HG03575 (cell line): ENCODE results near the gene SLC6A7.
"Not testable (repeated sequence)": the region's sequence is repeated elsewhere in the genome, so short reads cannot be mapped to it uniquely, and the experiment has no call there.

Experiments used
- ATAC-seq: cut with Tn5 transposase; IDR thresholded peaks from one replicate; pipeline ENCODE4 v1.9.1; 2021; ENCODE audit not compliant: unreplicated experiment, insufficient number of reproducible peaks, low FRiP score; ENCODE audit errors: extremely low read depth

Gene SLC6A7

GRCh38 chr5:150248493-150248892 is 58.6 kb downstream of the SLC6A7 start:
- not testable (repeated sequence) for ATAC-seq

DNA sequence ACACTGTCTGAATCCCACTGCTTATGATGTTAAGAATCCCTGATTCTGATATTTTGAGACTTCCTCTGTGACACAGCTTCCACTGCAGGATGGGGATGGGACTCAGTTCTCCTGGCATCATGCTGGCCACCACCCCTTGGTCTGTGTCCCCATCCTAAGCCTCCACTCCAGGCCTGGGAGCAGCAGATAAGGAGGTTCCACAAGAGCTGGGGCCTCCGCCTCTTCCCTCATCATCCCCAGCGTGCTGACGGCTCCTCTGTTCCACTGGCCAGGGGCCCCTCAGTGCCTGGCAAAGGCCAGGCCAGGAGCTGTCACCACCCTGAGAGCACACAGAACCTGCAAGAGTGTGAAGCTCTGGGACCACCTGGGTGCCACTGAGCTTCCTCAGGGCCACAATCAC is 59.1 kb downstream of the SLC6A7 start:
- ATAC-seq, result no peak

DNA sequence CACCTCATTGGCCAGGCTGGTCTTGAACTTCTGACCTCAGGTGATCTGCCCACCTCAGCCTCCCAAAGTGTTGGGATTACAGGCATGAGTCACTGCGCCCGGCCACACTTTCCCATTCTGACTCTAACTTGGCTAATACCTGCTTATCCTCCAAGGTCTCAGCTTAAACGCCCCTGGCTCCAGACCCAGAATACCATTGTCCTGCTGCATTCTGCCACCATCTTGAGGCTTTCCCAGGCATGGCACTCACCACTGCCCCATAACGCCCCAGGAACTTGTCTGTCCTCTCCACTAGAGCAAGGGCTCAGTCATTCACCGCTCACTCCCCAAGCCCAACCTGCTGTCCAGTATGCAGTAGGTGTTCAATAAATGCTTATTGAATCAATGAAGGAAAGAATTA is 59.9 kb downstream of the SLC6A7 start:
- no peak for ATAC-seq

DNA sequence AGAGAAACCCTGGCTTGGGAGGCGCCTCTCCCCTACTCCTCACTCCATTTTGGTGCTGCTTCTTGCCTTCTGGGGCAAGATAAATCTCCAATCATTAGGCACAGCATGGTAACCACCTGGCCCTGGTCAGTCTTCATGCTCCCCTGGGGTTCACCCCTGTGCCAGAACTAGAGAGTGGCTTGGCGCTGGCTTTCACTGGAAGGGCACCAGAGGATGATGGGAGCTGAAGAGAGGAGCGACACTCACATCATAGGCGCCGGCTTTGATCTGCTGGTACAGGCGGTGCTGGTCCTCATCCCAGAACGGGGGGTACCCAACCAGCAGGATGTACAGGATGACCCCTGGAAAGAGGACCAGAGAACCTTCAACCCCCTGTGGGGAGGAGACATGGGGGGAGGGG is 61.6 kb downstream of the SLC6A7 start:
- no peak for ATAC-seq

DNA sequence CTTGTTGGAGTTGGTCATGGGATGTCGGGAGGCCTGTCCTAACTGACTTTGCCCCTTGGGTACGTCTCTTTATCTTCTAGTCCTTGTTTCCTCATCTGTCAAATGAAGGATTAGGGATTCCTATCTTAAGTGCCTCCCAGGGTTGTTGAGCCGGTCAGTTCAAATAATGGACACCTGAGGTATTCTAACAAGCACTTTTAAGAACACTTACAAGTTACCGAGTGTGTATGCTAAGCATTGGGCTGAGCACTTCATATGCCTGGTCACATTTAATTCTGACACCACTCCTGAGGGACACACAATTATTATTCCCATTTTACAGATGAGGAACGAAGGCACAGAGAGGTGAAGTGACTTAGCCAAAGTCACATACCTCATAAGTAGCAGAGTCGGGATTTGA is 62.6 kb downstream of the SLC6A7 start:
- no peak for ATAC-seq

- ATAC-seq, result no peak
These were observed 63.8 kb downstream of the SLC6A7 start for GRCh38 chr5:150253416-150254208.

DNA sequence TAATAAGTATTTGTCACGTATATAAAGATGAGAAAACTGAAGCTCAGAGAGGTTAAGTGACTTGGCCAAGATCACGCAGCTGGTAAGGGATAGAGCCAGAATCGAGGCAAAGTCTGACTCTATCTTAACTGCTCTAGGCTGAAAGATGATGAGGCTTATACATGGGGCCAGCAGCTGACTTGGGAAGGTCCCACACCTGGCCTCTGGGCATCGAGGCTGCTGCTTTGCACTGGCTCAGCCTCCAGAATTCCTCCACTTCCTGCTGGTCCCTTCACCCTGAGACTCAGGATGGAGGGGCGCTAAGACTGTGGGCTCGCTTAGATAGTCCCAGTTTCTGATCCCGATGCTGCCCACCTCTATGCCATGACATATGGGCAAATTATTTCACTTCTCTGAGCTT is 64.5 kb downstream of the SLC6A7 start:
- no peak for ATAC-seq

DNA sequence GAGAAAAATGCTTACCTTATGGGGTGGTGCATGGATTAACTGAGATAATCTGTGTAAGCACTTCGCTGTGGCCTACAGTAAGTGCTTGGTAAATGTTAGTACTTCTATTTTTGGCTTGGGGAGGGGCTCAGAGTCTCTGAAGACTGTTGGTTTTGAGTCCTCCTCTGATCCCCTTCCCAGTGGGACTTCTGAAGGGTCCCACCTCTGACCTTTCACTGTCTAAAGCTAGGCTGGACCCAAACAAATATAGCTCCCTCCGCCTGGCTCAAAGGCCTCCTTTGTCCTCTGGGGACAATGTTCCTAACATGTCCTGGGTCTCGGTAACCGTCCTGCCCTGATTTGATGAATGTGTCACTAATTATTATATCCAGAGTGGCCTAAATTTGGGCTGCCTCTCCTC is 64.9 kb downstream of the SLC6A7 start:
- ATAC-seq, result no peak

DNA sequence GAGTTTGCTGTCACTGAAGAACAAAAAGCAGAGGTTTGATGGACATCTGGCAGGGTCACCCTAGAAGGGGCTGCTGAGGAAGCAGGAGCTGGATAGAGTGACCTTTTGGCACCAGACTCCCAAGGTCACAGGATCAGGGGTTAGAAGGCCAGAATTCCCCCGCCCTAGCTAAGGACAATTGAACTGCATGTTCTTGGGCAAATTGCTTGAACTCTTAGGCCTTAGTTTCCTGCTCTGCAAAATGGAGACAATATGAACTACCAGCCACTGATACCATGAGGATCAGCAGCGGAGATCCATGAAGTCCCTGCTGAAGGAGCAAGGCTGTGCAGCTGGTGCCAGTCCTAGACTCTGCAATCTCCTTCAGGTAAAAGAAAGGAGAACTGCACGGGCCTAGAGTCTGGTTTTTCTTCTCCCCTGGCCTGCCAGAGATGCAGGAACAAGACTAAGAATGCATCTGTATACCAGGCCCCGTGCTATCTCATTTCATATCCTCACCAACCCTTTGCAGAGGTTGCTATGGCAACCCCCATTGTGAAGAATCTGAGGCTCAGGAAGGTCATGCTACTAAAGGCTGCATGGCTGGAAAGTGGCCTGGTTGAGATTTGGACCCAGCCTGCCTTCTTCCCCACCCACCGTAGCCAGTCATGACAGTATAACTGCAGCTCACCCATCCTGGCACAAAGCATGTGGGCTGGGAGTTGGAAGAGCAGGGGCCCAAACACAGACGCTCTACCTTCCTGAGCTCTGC is 66.0 kb downstream of the SLC6A7 start:
- ATAC-seq, result no peak

DNA sequence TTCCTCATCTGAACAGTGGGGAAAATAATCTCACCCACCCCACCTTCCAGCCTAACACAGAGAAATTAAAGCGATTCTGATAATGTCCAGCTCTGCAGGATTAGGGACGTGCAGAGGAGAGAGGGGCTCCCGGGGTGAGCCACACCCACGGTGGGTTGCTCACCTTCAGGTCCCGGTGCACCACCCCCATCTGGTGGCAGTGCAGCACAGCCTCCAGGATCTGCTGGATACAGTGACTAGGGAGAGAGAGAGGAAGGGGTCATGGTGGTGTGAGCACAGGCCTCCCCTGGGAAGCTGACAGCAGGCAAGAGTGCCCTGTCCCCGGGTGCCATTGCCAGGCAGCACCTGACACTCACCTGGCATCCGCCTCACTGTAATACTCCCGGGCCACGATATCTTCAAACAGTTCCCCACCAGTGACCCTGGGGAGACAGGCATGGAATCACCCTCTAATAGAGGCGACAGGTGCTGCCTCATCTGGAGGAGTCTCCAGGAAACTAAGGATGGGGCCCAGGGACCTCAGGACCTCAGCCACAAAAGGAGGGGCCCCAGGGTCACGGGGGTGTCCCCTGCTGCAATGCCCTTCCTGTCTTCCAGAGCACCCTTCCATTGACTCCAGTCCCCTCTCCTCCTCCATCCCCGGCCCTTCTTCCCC is 66.7 kb downstream of the SLC6A7 start:
- ATAC-seq, result no peak

DNA sequence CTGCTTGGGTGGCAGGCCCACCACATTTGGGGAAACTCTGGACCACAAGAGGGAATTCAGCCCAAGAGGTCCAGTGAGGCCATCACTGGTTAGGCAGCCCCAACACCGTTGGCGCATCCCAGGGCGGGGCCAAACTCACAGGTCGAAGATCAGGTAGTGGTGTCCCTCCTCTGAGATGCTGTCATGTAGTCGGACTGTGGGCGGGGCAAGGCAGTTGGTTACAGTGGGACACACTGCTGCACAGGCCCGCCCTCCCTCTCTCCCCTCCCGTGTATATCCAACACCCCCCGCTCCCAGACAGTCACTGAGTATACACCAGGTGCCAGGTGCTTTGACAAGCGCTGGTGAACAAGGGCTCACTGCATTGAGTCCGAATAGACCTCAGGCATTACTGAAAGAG is 67.6 kb downstream of the SLC6A7 start:
- ATAC-seq, result no peak

- no peak for ATAC-seq
These were observed 68.3 kb downstream of the SLC6A7 start for GRCh38 chr5:150258130-150258529.
